ENCODE results near the gene TMX4.

Gene TMX4

GRCh38 chr20:7939663-7940062 lies 79.9 kb downstream of the TMX4 start:
- H3K36me3 ChIP-seq = no peaks in the 10 kb centered on the region
- H3K27me3 ChIP-seq = no peaks in the 10 kb centered on the region
- no peaks in the 10 kb centered on the region for H3K4me1 ChIP-seq
- no peak overlapping the region for H3K4me3 ChIP-seq
- no peak for TF ChIP-seq Cebpa-rat (IDR thresholded peaks at IDR 0.05)
- no peak overlapping the region for H3K9ac ChIP-seq
- no peak overlapping the region for H3K27ac ChIP-seq
- no peak overlapping the region for H3K4me2 ChIP-seq
- peaks cover 4% of the 10 kb centered on the region; the same call in 1 of the 2 replicates for H3K9me3 ChIP-seq
- H4K20me1 ChIP-seq = no peaks in the 10 kb centered on the region

GRCh38 chr20:7938058-7938457 lies 81.5 kb downstream of the TMX4 start:
- Histone ChIP-seq H4K20me1 (no peaks in the 10 kb centered on the region), H3K4me2 (no peak overlapping the region), H3K36me3 (no peaks in the 10 kb centered on the region), H3K27ac (no peak overlapping the region), H3K4me1 (no peaks in the 10 kb centered on the region), H3K27me3 (no peaks in the 10 kb centered on the region), H3K9ac (no peak overlapping the region), H3K4me3 (no peak overlapping the region), H3K9me3 (peaks cover 4% of the 10 kb centered on the region; the same call in 1 of the 2 replicates)
- no peak for TF ChIP-seq Cebpa-rat (IDR thresholded peaks at IDR 0.05)

DNA sequence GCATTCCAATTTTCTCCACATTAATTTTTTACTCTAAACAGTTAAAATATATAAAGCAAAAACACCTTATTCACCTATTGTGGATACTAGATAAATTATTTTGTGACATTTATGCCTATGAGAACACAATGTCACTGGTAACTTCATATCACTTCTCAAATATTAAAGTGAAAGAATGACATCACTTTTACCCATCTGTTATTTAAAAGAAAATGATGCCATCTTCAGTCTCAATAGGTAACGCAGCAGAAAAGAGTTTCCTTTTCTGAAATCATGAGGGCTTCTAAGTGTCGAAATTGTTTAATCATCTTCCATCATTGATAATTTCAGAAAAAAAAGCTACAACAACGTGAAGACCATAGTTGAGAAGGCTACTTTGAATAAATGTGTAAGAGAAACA lies 82.2 kb downstream of the TMX4 start:
- Histone ChIP-seq H3K9ac (no peak overlapping the region), H3K27me3 (no peaks in the 10 kb centered on the region), H3K4me2 (no peak overlapping the region), H3K4me1 (no peaks in the 10 kb centered on the region), H3K36me3 (no peaks in the 10 kb centered on the region), H4K20me1 (no peaks in the 10 kb centered on the region), H3K27ac (no peak overlapping the region), H3K9me3 (peaks cover 4% of the 10 kb centered on the region; the same call in 1 of the 2 replicates), H3K4me3 (no peak overlapping the region)
- no peak for TF ChIP-seq Cebpa-rat (IDR thresholded peaks at IDR 0.05)

- H3K36me3 ChIP-seq = no peaks in the 10 kb centered on the region
- H3K27ac ChIP-seq = no peak overlapping the region
- H4K20me1 ChIP-seq = no peaks in the 10 kb centered on the region
- no peak for TF ChIP-seq Cebpa-rat (IDR thresholded peaks at IDR 0.05)
- no peak overlapping the region for H3K4me3 ChIP-seq
- no peaks in the 10 kb centered on the region for H3K27me3 ChIP-seq
- no peak overlapping the region for H3K9ac ChIP-seq
- H3K4me2 ChIP-seq = no peak overlapping the region
- peaks cover 5% of the 10 kb centered on the region for H3K4me1 ChIP-seq
- no peaks in the 10 kb centered on the region for H3K9me3 ChIP-seq
These were observed 84.5 kb downstream of the TMX4 start for GRCh38 chr20:7935027-7935551.

DNA sequence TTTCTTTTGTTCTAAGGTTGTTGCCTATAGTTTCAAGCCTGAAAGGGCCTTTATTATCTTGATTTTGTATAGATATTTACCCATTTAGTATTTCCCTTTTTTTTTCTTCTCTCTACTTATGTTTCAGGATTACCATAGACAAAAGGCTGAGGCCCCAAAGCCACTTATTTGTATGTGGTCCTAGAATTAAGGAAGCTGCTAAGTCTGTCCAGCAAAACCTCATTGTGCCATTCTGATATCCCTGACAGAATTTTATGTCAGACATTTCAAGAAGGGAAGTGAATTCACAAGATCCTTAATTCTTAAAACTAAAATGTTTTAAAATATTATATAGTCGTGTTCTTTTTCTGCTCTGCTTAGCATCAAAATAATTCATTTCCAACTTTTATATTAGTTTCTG lies 86.2 kb downstream of the TMX4 start:
- no peaks in the 10 kb centered on the region for H3K9me3 ChIP-seq
- H3K4me2 ChIP-seq = no peak overlapping the region

DNA sequence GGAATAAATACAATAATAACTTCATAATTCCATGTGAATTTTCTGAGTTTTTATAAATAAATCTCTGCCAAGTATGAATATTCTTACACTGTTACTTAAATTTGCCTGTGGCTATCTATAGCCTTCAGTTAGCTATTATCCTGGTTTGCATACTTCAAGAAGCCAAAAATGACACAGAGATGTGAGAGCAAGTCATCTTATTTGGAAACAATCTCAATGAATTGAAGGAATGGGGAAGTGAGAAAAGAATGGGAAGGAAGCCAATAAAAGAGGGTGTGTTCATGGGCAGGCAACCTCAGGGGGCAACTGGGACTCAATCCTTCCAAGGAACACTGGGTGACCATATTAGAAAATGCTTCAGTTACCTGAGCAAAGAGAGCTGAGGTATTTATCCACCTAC lies 89.2 kb downstream of the TMX4 start:
- H3K4me1 ChIP-seq = peaks cover 7% of the 10 kb centered on the region
- 0 out of 2 replicates have a peak overlapping the region, but pooled peaks have one; percentile 6 for H3K4me2 ChIP-seq
- no peaks in the 10 kb centered on the region for H3K27me3 ChIP-seq
- H3K27ac ChIP-seq = no peak overlapping the region
- H3K4me3 ChIP-seq = no peak overlapping the region
- no peak for TF ChIP-seq Cebpa-rat (IDR thresholded peaks at IDR 0.05)
- no peak overlapping the region for H3K9ac ChIP-seq
- H3K9me3 ChIP-seq = no peaks in the 10 kb centered on the region
- H3K36me3 ChIP-seq = no peaks in the 10 kb centered on the region
- H4K20me1 ChIP-seq = no peaks in the 10 kb centered on the region

More for the DNA sequence above, 86.2 kb downstream of the TMX4 start:
- H3K9ac ChIP-seq = no peak overlapping the region
- H3K27me3 ChIP-seq = no peaks in the 10 kb centered on the region
- H3K4me3 ChIP-seq = no peak overlapping the region
- no peaks in the 10 kb centered on the region for H4K20me1 ChIP-seq
- H3K4me1 ChIP-seq = peaks cover 7% of the 10 kb centered on the region
- no peak for TF ChIP-seq Cebpa-rat (IDR thresholded peaks at IDR 0.05)
- no peak overlapping the region for H3K27ac ChIP-seq
- H3K36me3 ChIP-seq = no peaks in the 10 kb centered on the region
